ENCODE measurements around the gene R3HDM2.
"Not testable (repeated sequence)": the region's sequence is repeated elsewhere in the genome, so short reads cannot be mapped to it uniquely, and the experiment has no call there.

Gene R3HDM2

GRCh38 chr12:57377103-57377840 lies 53.6 kb downstream of the R3HDM2 start:
- DNase-seq (ENCODE audit: low read depth), result no peak

- no peak for DNase-seq (ENCODE audit: low read depth)
These were observed 58.6 kb downstream of the R3HDM2 start for GRCh38 chr12:57372233-57372632.

GRCh38 chr12:57370696-57371095 lies 60.1 kb downstream of the R3HDM2 start:
- DNase-seq (ENCODE audit: low read depth), result no peak

- no peak for DNase-seq (ENCODE audit: low read depth)
These were observed 60.8 kb downstream of the R3HDM2 start for GRCh38 chr12:57370072-57370471.

GRCh38 chr12:57369202-57369601 lies 61.6 kb downstream of the R3HDM2 start:
- DNase-seq (ENCODE audit: low read depth), result no peak

GRCh38 chr12:57368349-57369095 lies 62.3 kb downstream of the R3HDM2 start:
- DNase-seq (ENCODE audit: low read depth), result no peak

GRCh38 chr12:57367121-57367520 lies 63.7 kb downstream of the R3HDM2 start:
- no peak for DNase-seq (ENCODE audit: low read depth)

GRCh38 chr12:57366315-57366714 lies 64.5 kb downstream of the R3HDM2 start:
- no peak for DNase-seq (ENCODE audit: low read depth)

GRCh38 chr12:57364156-57364555 lies 66.7 kb downstream of the R3HDM2 start:
- DNase-seq (ENCODE audit: low read depth), result not testable (repeated sequence)

- DNase-seq (ENCODE audit: low read depth), result no peak
These were observed 70.4 kb downstream of the R3HDM2 start for GRCh38 chr12:57360468-57360867.

GRCh38 chr12:57358646-57359045 lies 72.2 kb downstream of the R3HDM2 start:
- DNase-seq (ENCODE audit: low read depth), result no peak

- no peak for DNase-seq (ENCODE audit: low read depth)
These were observed 75.1 kb downstream of the R3HDM2 start for GRCh38 chr12:57355734-57356133.

- DNase-seq (ENCODE audit: low read depth), result no peak
These were observed 78.7 kb downstream of the R3HDM2 start for GRCh38 chr12:57352166-57352565.

GRCh38 chr12:57347284-57347683 lies 83.6 kb downstream of the R3HDM2 start:
- DNase-seq (ENCODE audit: low read depth), result no peak

- no peak for DNase-seq (ENCODE audit: low read depth)
These were observed 87.0 kb downstream of the R3HDM2 start for GRCh38 chr12:57343703-57344378.

- no peak for DNase-seq (ENCODE audit: low read depth)
These were observed 88.6 kb downstream of the R3HDM2 start for GRCh38 chr12:57342207-57342691.

GRCh38 chr12:57341275-57341990 lies 89.4 kb downstream of the R3HDM2 start:
- DNase-seq (ENCODE audit: low read depth), result no peak

- DNase-seq (ENCODE audit: low read depth), result peak; percentile 54
These were observed 90.7 kb downstream of the R3HDM2 start for GRCh38 chr12:57340104-57340503.

GRCh38 chr12:57336299-57336698 lies 94.5 kb downstream of the R3HDM2 start:
- not testable (repeated sequence) for DNase-seq (ENCODE audit: low read depth)

GRCh38 chr12:57334219-57334618 lies 96.6 kb downstream of the R3HDM2 start:
- DNase-seq (ENCODE audit: low read depth), result no peak

GRCh38 chr12:57332646-57333312 lies 98.1 kb downstream of the R3HDM2 start:
- DNase-seq (ENCODE audit: low read depth), result peak; percentile 25

GRCh38 chr12:57330992-57331391 lies 99.9 kb downstream of the R3HDM2 start:
- DNase-seq (ENCODE audit: low read depth), result no peak
